Fibroblast of villous mesenchyme (primary cell): Measurements from ENCODE around the gene C1GALT1. TPM values are rescaled to one million over a fixed set of nuclear protein-coding genes. Genes with fewer than 3 reads are reported as not detected.
"Not testable (repeated sequence)": the region's sequence is repeated elsewhere in the genome, so short reads cannot be mapped to it uniquely, and the experiment has no call there.

ENCODE experiments used
- DNase-seq: peaks from one replicate; pipeline ENCODE4 v3.0.0-alpha.2; 2010; ENCODE audit warnings: low read depth
- H3K4me3 ChIP-seq: 2 replicates; pipeline ENCODE4 v1.5.1; 2011; ENCODE audit warnings: low read depth, mild to moderate bottlenecking, low read length
- CTCF ChIP-seq: IDR thresholded peaks from 2 replicates; pipeline ENCODE4 v1.5.1; 2012; ENCODE audit warnings: low read depth, mild to moderate bottlenecking, low read length; ENCODE audit not compliant: insufficient read depth
- total RNA-seq: library from RNA; depleted of rRNA; stranded (reverse); fragments of >200 nt; gene quantifications from 2 replicates; pipeline ENCODE4 v1.2.3, GENCODE V29; 2012

The C1GALT1 gene
- 11.7 and 13.9 TPM in 2 replicates for total RNA-seq

GRCh38 chr7:7182156-7183060 lies at the start of gene C1GALT1:
TSS of gene C1GALT1 (plus strand) at chr7:7182544. CDS start at chr7:7234320, 51,776 bp downstream.
- H3K4me3 ChIP-seq, result peak within 1 kb of the TSS; percentile 94
- peak; percentile 54 for TF ChIP-seq CTCF
- DNase-seq, result peak; percentile 98

- no peak overlapping the region for H3K4me3 ChIP-seq
- TF ChIP-seq CTCF, result no peak
- no peak for DNase-seq
These were observed 48.3 kb upstream of the C1GALT1 start for GRCh38 chr7:7134046-7134445.

GRCh38 chr7:7135074-7135473 lies 47.3 kb upstream of the C1GALT1 start:
- no peak overlapping the region for H3K4me3 ChIP-seq
- DNase-seq, result no peak
- TF ChIP-seq CTCF, result no peak

- H3K4me3 ChIP-seq, DNase-seq: not testable (repeated sequence)
These were observed 46.4 kb upstream of the C1GALT1 start for GRCh38 chr7:7135924-7136323.

GRCh38 chr7:7136466-7137381 lies 45.6 kb upstream of the C1GALT1 start:
- peak; percentile 45 for DNase-seq
- H3K4me3 ChIP-seq, result no peak overlapping the region
- no peak for TF ChIP-seq CTCF

- DNase-seq, result no peak
- TF ChIP-seq CTCF, result no peak
These were observed 43.4 kb upstream of the C1GALT1 start for GRCh38 chr7:7138897-7139296.

GRCh38 chr7:7143404-7143803 lies 38.9 kb upstream of the C1GALT1 start:
- DNase-seq, H3K4me3 ChIP-seq: not testable (repeated sequence)

More at GRCh38 chr7:7138897-7139296, 43.4 kb upstream of the C1GALT1 start:
- no peak overlapping the region for H3K4me3 ChIP-seq

- not testable (repeated sequence) for H3K4me3 ChIP-seq, DNase-seq
These were observed 37.2 kb upstream of the C1GALT1 start for GRCh38 chr7:7145151-7145550.
